ENCODE measurements around the gene SYNDIG1L.
"Not testable (repeated sequence)": the region's sequence is repeated elsewhere in the genome, so short reads cannot be mapped to it uniquely, and the experiment has no call there.

Gene SYNDIG1L

DNA sequence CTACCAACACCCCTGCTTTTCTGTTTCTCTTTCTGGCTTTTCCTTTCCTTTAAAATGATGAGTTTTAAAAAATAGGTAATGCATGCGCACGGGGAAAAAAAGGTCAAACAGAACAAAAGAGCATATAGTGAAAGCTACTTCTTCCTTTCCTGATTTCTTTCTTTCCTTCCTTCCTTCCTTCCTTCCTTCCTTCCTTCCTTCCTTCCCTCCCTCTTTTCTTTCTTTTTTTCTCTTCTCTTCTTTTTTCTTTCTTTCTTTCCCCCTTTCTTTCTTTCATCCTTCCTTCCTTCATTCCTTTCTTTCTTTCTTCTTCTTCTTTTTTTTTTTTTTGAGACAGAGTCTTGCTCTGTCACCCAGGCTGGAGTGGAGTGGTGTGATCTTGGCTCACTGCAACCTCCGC lies 35.5 kb downstream of the SYNDIG1L start:
- H3K36me3 ChIP-seq (ENCODE audit: control insufficient read depth, insufficient read depth, low read length); H3K27me3 ChIP-seq (ENCODE audit: control insufficient read depth, insufficient read depth, low read length); H3K4me3 ChIP-seq (ENCODE audit: low read depth, low read length); H3K27ac ChIP-seq (ENCODE audit: low read depth, low read length); H3K9me3 ChIP-seq (ENCODE audit: control insufficient read depth, insufficient read depth, low read length); H3K9ac ChIP-seq (ENCODE audit: low read depth, low read length); H3K4me1 ChIP-seq (ENCODE audit: control insufficient read depth, insufficient read depth, low read length): not testable (repeated sequence)

DNA sequence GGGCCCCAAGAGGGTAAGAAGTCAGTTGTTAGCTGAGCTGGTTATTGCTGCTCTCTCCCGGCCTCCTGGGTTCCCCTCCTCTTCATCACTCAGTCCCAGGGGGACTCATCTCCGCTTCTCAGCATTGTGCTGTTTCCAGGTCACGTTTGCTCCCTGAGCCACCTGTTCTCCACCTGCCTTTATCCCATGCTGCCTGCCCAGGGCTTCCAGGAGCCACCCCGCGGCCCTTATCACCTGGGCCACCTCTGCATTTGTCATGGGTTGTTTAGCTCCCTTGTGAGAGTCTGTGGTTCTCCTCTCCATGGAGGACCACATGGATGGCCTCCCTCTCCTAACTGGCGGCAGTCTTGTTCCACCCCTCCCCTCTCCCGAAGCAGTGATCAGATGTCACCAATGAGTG lies 36.0 kb downstream of the SYNDIG1L start:
- Histone ChIP-seq H3K27ac (ENCODE audit: low read depth, low read length) (no peak overlapping the region), H3K9me3 (ENCODE audit: control insufficient read depth, insufficient read depth, low read length) (no peaks in the 10 kb centered on the region), H3K36me3 (ENCODE audit: control insufficient read depth, insufficient read depth, low read length) (no peaks in the 10 kb centered on the region), H3K9ac (ENCODE audit: low read depth, low read length) (no peak overlapping the region), H3K27me3 (ENCODE audit: control insufficient read depth, insufficient read depth, low read length) (no peaks in the 10 kb centered on the region), H3K4me3 (ENCODE audit: low read depth, low read length) (no peak overlapping the region), H3K4me1 (ENCODE audit: control insufficient read depth, insufficient read depth, low read length) (0 out of 2 replicates have a peak, but pooled peaks cover 2% of the 10 kb centered on the region)

DNA sequence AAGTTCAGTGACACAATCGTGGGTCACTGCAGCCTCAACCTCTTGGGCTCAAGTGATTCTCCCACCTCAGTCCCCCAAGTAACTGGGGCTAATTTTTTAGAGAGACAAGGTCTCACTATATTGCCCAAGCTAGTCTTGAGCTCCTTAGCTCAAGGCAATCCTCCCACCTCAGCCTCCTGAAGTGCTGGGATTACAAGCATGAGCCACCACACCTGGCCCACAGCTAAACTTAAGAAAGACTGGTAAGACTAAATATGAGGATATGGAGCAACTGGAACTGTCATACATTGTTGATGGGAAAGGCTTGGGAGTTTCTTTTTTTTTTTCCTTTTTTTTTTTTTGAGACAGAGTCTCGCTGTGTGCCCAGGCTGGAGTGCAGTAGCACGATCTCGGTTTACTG lies 43.8 kb downstream of the SYNDIG1L start:
- Histone ChIP-seq H3K36me3 (ENCODE audit: control insufficient read depth, insufficient read depth, low read length) (no peaks in the 10 kb centered on the region), H3K27me3 (ENCODE audit: control insufficient read depth, insufficient read depth, low read length) (no peaks in the 10 kb centered on the region), H3K27ac (ENCODE audit: low read depth, low read length) (no peak overlapping the region), H3K4me3 (ENCODE audit: low read depth, low read length) (no peak overlapping the region), H3K9me3 (ENCODE audit: control insufficient read depth, insufficient read depth, low read length) (no peaks in the 10 kb centered on the region), H3K4me1 (ENCODE audit: control insufficient read depth, insufficient read depth, low read length) (no peaks in the 10 kb centered on the region), H3K9ac (ENCODE audit: low read depth, low read length) (no peak overlapping the region)

DNA sequence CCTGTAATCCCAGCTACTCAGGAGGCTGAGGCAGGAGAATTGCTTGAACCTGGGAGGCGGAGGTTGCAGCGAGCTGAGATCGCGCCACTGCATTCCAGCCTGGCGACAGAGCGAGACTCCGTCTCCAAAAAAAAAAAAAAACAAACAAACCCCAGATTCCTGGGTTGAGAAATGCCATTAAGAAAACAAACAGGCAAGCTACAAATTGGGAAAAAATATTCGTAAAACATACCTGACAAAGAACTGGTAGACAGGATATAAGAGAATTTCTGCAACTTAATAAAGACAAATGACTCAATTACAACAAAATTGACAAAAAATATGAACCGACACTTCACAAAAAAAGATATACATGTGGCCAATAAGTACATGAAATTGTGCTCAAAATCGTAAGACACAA lies 44.4 kb downstream of the SYNDIG1L start:
- H3K36me3 ChIP-seq (ENCODE audit: control insufficient read depth, insufficient read depth, low read length); H3K4me1 ChIP-seq (ENCODE audit: control insufficient read depth, insufficient read depth, low read length); H3K9ac ChIP-seq (ENCODE audit: low read depth, low read length); H3K9me3 ChIP-seq (ENCODE audit: control insufficient read depth, insufficient read depth, low read length); H3K4me3 ChIP-seq (ENCODE audit: low read depth, low read length); H3K27ac ChIP-seq (ENCODE audit: low read depth, low read length); H3K27me3 ChIP-seq (ENCODE audit: control insufficient read depth, insufficient read depth, low read length): not testable (repeated sequence)

DNA sequence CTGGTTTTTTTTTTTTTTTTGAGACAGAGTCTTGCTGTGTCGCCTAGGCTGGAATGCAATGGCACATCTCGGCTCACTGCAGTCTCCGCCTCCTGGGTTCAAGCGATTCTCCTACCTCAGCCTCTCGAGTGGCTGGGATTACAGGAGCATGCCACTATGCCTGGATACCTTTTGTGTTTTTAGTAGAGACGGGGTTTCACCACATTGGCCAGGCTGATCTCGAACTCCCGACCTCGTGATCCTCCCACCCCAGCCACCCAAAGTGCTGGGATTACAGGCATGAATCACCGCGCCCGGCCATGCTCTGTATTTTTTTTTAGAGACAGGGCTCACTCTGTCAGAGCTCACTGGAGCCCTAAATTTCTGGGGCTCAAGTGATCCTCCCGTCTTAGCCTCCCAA lies 45.2 kb downstream of the SYNDIG1L start:
- Histone ChIP-seq H3K9ac (ENCODE audit: low read depth, low read length) (no peak overlapping the region), H3K27me3 (ENCODE audit: control insufficient read depth, insufficient read depth, low read length) (no peaks in the 10 kb centered on the region), H3K9me3 (ENCODE audit: control insufficient read depth, insufficient read depth, low read length) (no peaks in the 10 kb centered on the region), H3K27ac (ENCODE audit: low read depth, low read length) (no peak overlapping the region), H3K36me3 (ENCODE audit: control insufficient read depth, insufficient read depth, low read length) (no peaks in the 10 kb centered on the region), H3K4me1 (ENCODE audit: control insufficient read depth, insufficient read depth, low read length) (no peaks in the 10 kb centered on the region), H3K4me3 (ENCODE audit: low read depth, low read length) (no peak overlapping the region)

DNA sequence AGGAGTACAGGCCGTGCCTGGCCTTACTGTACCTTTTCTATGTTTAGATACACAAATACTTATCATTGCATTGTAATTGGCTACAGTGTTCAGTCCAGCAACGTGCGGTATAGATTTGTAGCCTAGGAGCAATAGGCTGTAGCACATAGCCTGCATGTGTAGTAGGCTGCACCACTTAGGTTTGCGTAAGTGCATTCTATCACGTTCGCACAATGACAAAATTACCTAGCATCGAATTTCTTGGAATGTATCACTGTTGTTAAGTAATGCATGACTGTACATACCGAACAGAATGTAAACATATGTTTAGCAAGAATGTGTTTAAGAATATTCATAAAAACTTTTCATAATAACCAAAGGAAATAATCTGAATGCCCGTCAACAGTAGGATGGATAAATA lies 45.8 kb downstream of the SYNDIG1L start:
- H3K27me3 ChIP-seq (ENCODE audit: control insufficient read depth, insufficient read depth, low read length): no peaks in the 10 kb centered on the region
- no peak overlapping the region for H3K27ac ChIP-seq (ENCODE audit: low read depth, low read length)
- H3K36me3 ChIP-seq (ENCODE audit: control insufficient read depth, insufficient read depth, low read length): no peaks in the 10 kb centered on the region
- H3K9me3 ChIP-seq (ENCODE audit: control insufficient read depth, insufficient read depth, low read length): no peaks in the 10 kb centered on the region
- no peaks in the 10 kb centered on the region for H3K4me1 ChIP-seq (ENCODE audit: control insufficient read depth, insufficient read depth, low read length)
- no peak overlapping the region for H3K4me3 ChIP-seq (ENCODE audit: low read depth, low read length)
- H3K9ac ChIP-seq (ENCODE audit: low read depth, low read length): no peak overlapping the region

DNA sequence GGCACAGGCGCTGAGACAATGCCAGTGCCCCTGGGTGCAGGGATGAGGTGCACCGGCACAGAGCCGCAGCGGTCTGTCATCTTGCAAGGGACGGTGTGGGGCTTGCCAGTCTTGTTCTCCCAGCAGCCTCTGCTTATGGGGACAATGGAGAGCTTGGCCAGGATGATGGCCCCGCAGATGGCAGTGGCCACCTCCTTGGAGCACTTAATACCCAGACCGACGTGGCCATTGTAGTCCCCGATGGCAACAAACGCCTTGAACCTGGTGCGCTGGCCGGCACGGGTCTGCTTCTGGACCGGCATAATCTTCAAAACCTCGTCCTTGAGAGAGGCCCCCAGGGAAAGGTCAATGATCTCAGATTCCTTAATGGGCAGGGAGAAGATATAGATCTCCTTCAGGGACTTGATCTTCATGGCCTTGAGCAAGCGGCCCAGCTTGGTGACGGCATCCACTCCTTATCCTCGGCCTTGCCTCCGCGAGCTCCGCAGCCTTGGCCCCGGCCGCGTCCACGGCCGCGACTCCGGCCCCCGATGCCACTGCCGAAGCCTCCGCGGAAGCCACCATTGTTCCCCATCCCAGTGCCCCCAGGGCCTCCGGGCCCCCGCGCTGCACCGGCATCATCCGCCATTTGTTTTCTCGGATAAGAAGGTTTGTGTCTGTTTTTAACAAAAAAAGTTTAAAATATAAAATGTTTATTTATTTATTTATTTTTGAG lies 47.9 kb downstream of the SYNDIG1L start:
- no peak overlapping the region for H3K4me3 ChIP-seq (ENCODE audit: low read depth, low read length)
- H3K9me3 ChIP-seq (ENCODE audit: control insufficient read depth, insufficient read depth, low read length): no peaks in the 10 kb centered on the region
- no peaks in the 10 kb centered on the region for H3K27me3 ChIP-seq (ENCODE audit: control insufficient read depth, insufficient read depth, low read length)
- no peak overlapping the region for H3K9ac ChIP-seq (ENCODE audit: low read depth, low read length)
- H3K36me3 ChIP-seq (ENCODE audit: control insufficient read depth, insufficient read depth, low read length): no peaks in the 10 kb centered on the region
- H3K4me1 ChIP-seq (ENCODE audit: control insufficient read depth, insufficient read depth, low read length): no peaks in the 10 kb centered on the region
- no peak overlapping the region for H3K27ac ChIP-seq (ENCODE audit: low read depth, low read length)

DNA sequence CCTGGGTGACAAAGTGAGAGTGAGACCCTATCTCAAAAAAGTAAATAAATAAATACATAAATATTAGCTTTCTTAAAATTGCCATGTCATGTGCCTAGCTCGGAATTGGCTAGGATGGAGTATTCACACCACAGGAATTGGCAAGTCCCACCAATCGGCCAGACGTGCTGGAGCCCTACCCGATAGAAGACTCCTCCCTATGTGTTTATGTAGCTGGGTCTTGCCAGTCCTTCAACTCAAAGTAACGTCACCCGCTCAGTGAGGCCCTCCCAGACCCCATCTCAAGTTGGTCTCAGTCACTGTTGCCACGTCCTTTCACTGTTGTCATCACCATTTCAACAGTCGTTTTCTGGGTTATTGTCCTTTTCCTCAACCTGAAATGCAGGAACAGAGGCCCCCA lies 57.6 kb downstream of the SYNDIG1L start:
- Histone ChIP-seq H3K27ac (ENCODE audit: low read depth, low read length) (no peak overlapping the region), H3K27me3 (ENCODE audit: control insufficient read depth, insufficient read depth, low read length) (no peaks in the 10 kb centered on the region), H3K4me1 (ENCODE audit: control insufficient read depth, insufficient read depth, low read length) (0 out of 2 replicates have a peak, but pooled peaks cover 2% of the 10 kb centered on the region), H3K9ac (ENCODE audit: low read depth, low read length) (no peak overlapping the region; the same call in 1 of the 2 replicates), H3K9me3 (ENCODE audit: control insufficient read depth, insufficient read depth, low read length) (no peaks in the 10 kb centered on the region), H3K36me3 (ENCODE audit: control insufficient read depth, insufficient read depth, low read length) (no peaks in the 10 kb centered on the region; the same call in 1 of the 2 replicates), H3K4me3 (ENCODE audit: low read depth, low read length) (no peak overlapping the region)

DNA sequence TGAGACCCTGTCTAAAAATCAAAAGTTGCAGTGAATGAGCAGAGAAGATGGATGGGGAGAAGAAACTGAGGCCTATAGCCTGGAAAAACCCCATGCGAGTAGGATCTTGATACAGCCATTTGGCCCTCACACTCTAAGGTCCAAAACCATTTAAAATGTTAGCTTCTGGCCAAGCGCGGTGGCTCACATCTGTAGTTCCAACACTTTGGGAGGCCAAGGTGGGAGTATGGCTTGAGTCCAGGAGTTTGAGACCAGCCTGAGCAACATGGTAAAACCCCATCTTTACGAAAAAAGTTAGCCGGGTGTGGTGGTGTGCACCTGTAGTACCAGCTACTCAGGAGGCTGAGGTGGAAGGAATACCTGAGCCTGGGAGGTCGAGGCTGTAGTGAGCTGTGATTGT lies 58.0 kb downstream of the SYNDIG1L start:
- Histone ChIP-seq H3K4me3 (ENCODE audit: low read depth, low read length) (no peak overlapping the region), H3K27me3 (ENCODE audit: control insufficient read depth, insufficient read depth, low read length) (no peaks in the 10 kb centered on the region), H3K9ac (ENCODE audit: low read depth, low read length) (no peak overlapping the region), H3K9me3 (ENCODE audit: control insufficient read depth, insufficient read depth, low read length) (no peaks in the 10 kb centered on the region), H3K27ac (ENCODE audit: low read depth, low read length) (no peak overlapping the region), H3K4me1 (ENCODE audit: control insufficient read depth, insufficient read depth, low read length) (0 out of 2 replicates have a peak, but pooled peaks cover 2% of the 10 kb centered on the region), H3K36me3 (ENCODE audit: control insufficient read depth, insufficient read depth, low read length) (no peaks in the 10 kb centered on the region; the same call in 1 of the 2 replicates)

DNA sequence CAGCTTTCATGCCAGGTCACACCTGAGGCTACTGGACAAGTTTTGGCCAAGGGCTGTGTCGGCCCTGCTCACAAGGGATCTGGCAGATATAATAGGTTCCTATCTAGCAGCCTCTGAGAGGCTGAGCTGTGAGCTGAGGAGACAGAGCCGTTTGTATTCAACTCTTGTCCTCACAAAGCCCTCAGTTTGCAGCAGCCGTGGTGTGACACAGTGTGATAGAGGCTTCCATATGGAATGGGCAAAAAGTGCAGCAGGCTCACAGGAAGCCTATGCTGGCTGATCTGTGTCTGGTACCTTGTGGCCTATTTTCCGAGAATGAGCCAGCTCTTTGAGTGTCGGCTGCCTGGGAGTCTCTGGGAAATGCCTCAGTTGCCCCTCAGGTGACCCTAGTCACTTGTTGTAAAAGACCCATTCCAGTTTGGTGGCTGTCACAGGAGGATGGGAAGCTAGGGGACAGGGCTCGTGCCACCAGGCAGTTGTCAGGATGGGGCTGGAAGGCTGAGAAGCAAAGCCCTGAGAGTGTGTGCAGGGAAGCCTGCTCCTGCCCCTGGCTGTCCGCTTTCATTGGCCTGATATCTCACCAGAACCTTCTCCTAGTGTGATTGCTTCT lies 61.6 kb downstream of the SYNDIG1L start:
- Histone ChIP-seq H3K9me3 (ENCODE audit: control insufficient read depth, insufficient read depth, low read length) (no peaks in the 10 kb centered on the region), H3K36me3 (ENCODE audit: control insufficient read depth, insufficient read depth, low read length) (peaks cover 16% of the 10 kb centered on the region), H3K9ac (ENCODE audit: low read depth, low read length) (no peak overlapping the region), H3K4me1 (ENCODE audit: control insufficient read depth, insufficient read depth, low read length) (peaks cover 24% of the 10 kb centered on the region), H3K4me3 (ENCODE audit: low read depth, low read length) (no peak overlapping the region), H3K27ac (ENCODE audit: low read depth, low read length) (no peak overlapping the region), H3K27me3 (ENCODE audit: control insufficient read depth, insufficient read depth, low read length) (no peaks in the 10 kb centered on the region)

DNA sequence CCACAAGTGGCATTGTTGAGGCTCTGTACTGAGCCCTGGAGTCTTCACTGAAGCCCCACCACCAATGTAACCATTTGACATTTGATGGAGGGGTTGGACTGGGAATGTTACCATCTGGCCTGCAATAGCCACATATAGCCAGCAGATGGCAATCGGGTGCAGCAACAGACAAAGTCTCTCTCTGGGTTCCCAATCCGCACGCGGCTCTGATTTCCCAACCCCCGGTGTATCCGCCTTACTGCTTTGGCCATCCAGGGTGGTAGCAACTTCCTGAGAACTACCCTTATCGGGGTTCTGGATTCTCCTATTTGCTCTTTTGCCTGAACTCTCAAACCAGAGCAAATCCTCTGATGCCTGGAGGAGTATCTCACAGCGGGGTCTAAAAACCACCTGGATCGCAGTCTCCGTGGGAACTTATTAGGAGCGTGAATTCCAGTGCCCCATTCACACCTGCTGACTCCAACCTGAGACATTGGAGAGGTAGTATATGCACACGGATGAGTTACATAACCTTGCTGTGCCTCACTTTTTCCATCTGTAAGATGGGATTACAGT lies 63.6 kb downstream of the SYNDIG1L start:
- Histone ChIP-seq H3K27ac (ENCODE audit: low read depth, low read length) (peak overlapping the region; percentile 40), H3K36me3 (ENCODE audit: control insufficient read depth, insufficient read depth, low read length) (peaks cover 35% of the 10 kb centered on the region), H3K4me1 (ENCODE audit: control insufficient read depth, insufficient read depth, low read length) (peaks cover 27% of the 10 kb centered on the region), H3K9me3 (ENCODE audit: control insufficient read depth, insufficient read depth, low read length) (no peaks in the 10 kb centered on the region), H3K9ac (ENCODE audit: low read depth, low read length) (no peak overlapping the region), H3K4me3 (ENCODE audit: low read depth, low read length) (no peak overlapping the region), H3K27me3 (ENCODE audit: control insufficient read depth, insufficient read depth, low read length) (no peaks in the 10 kb centered on the region)
